Measurements from ENCODE around the gene ABCA7. TPM values are rescaled to one million over a fixed set of nuclear protein-coding genes. Genes with fewer than 3 reads are reported as not detected.
A peak's percentile ranks its signal among the peaks of the same experiment; 100 is the strongest.

Gene ABCA7
- total and polyA plus RNA-seq, 2 of the 13 experiments (the other 11 are each of a cell fraction or from before 2014, with no cell fraction given), result 4.4 to 32.4 TPM

- TF ChIP-seq REST (IDR thresholded peaks at IDR 0.05; ENCODE audit: borderline replicate concordance in 1 of 2, low read depth in 1 of 2, low read length in 2 of 2) (no peak), NFE2L1 (CRISPR knock-in tag; IDR thresholded peaks at IDR 0.05; ENCODE audit: borderline replicate concordance) (no peak), ATF2 (CRISPR knock-in tag; IDR thresholded peaks at IDR 0.05) (no peak; the same call in 1 of the 2 replicates), BRD4 (CRISPR knock-in tag; IDR thresholded peaks at IDR 0.05) (no peak), CBX1 (IDR thresholded peaks at IDR 0.05; ENCODE audit: low read depth) (no peak), SNAPC4 (CRISPR knock-in tag; IDR thresholded peaks at IDR 0.05) (peak; percentile 47; the same call in 1 of the 2 replicates), ZFP91 (CRISPR knock-in tag; IDR thresholded peaks at IDR 0.05; ENCODE audit: borderline replicate concordance) (no peak), NR2F1 (CRISPR knock-in tag; IDR thresholded peaks at IDR 0.05) (no peak), UBTF (CRISPR knock-in tag; IDR thresholded peaks at IDR 0.05) (peak; percentile 23; the same call in 1 of the 2 replicates), TEAD2 (CRISPR knock-in tag; IDR thresholded peaks at IDR 0.05) (no peak), BCL6 (CRISPR knock-in tag; IDR thresholded peaks at IDR 0.05) (no peak), EED (CRISPR knock-in tag; IDR thresholded peaks at IDR 0.05) (no peak), JUNB (CRISPR knock-in tag; IDR thresholded peaks at IDR 0.05; ENCODE audit: borderline replicate concordance) (no peak)
Observed at GRCh38 chr19:1026783-1027649, 12.9 kb upstream of the ABCA7 start (continued).

Data from HepG2 (cell line).